SJSA1 (cell line): ENCODE measurements around the gene KCMF1. TPM values are rescaled to one million over a fixed set of nuclear protein-coding genes. Genes with fewer than 3 reads are reported as not detected.

Source experiments
- DNase-seq, 2 experiments: peaks; one replicate each; pipeline ENCODE4 v3.0.0-alpha.2; 2015 to 2020; ENCODE audit warnings: low spot score in 2 of 2, low read depth in 1 of 2
- H3K27ac ChIP-seq: fragments of 250-450 bp; sonication (Bioruptor Pico); 2 replicates; pipeline ENCODE4 v1.5.1; 2020; ENCODE audit warnings: mild to moderate bottlenecking, moderate library complexity
- H3K27me3 ChIP-seq: fragments of 250-450 bp; sonication (Bioruptor Pico); replicated peaks from 2 replicates; pipeline ENCODE4 v1.5.1; 2020; ENCODE audit warnings: mild to moderate bottlenecking, moderate library complexity
- H3K36me3 ChIP-seq: fragments of 250-450 bp; sonication (Bioruptor Pico); 2 replicates; pipeline ENCODE4 v1.5.1; 2020; ENCODE audit warnings: mild to moderate bottlenecking
- H3K4me1 ChIP-seq: fragments of 250-450 bp; sonication (Bioruptor Pico); replicated peaks from 2 replicates; pipeline ENCODE4 v1.6.1; 2021; ENCODE audit warnings: mild to moderate bottlenecking
- H3K4me3 ChIP-seq: fragments of 250-450 bp; sonication (Bioruptor Pico); 2 replicates; pipeline ENCODE4 v1.5.1; 2020; ENCODE audit warnings: mild to moderate bottlenecking
- H3K9me3 ChIP-seq: fragments of 250-450 bp; sonication (Bioruptor Pico); replicated peaks from 2 replicates; pipeline ENCODE4 v1.5.1; 2020; ENCODE audit warnings: mild to moderate bottlenecking
- total RNA-seq: library from RNA; depleted of rRNA; stranded (reverse); fragments of >200 nt; shearing (Covaris generic); gene quantifications from 2 replicates; pipeline ENCODE4 v1.2.3, GENCODE V29; 2014

KCMF1 gene
- total RNA-seq, 1 experiment from 2014 or later: 117 TPM

DNA sequence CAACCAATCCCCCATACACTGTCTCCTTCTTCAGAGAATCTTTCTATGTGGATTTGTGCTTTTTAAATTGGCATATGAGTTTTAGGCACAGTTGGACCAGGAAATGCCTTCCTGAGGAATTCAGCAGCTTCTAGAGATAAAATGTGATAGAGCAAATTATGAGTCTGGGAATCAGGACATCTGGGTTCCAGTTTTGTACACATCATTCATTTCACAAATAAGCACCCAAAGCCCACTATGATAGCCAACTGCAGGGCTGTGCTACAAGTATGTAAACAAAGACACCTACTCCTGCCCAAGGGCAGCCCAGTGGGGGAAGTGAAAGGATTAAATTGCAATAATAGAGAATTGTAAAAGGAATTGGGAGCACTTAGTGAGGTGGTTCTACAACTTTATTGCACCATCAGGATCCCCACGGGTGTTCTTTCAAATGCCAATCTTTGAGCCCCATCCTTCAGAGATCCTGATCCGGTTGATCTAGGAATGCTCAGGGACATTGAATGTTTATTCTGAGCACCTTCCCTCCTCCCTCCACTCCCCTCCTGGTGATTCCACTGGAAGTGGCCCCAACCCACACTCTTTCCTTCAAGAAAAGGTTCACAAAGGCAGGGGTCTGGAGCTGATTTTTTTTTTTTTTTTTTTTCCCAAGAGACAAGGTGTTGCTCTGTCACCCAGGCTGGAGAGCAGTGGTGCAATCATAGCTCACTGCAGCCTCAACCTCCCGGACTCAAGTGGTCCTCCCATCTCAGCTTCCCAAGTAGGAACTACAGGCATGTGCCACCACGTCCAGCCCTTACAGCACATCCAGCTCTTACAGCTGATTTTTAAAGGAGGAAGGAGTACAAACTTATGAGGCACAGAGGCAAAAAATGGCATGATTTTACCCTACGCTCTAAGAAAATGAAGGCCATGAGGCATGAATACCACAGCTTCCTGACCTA lies 11.1 kb upstream of the KCMF1 start:
- H3K27me3 ChIP-seq: no peaks in the 10 kb centered on the region
- H3K27ac ChIP-seq: peak overlapping the region; percentile 96
- DNase-seq: peak; percentile 52 to 88
- no peak overlapping the region for H3K4me3 ChIP-seq
- peaks cover 30% of the 10 kb centered on the region for H3K36me3 ChIP-seq
- no peaks in the 10 kb centered on the region for H3K9me3 ChIP-seq
- H3K4me1 ChIP-seq: peaks cover 57% of the 10 kb centered on the region

DNA sequence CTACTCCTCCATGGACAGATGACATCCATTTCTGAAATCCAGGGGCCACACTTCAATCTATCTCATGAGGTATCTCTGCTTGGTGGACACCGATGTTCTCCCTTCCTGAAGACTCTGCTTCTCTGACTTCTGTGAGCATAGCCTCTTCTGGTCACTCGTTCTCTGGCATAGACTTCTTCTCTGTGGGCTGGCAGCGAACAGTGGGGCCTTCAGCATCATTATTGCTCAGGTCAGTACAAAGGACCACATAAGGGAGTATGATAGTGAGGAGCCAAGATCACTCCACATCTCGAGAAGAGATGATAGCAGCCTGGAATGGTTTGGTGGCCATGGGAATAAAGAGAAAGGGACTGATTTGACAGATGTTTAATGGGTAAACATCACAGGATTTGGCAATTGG lies 8.0 kb upstream of the KCMF1 start:
- H3K36me3 ChIP-seq: peaks cover 55% of the 10 kb centered on the region
- no peak overlapping the region for H3K27ac ChIP-seq
- no peak for DNase-seq
- H3K4me1 ChIP-seq: peaks cover 47% of the 10 kb centered on the region
- no peaks in the 10 kb centered on the region for H3K27me3 ChIP-seq
- no peak overlapping the region for H3K4me3 ChIP-seq
- no peaks in the 10 kb centered on the region for H3K9me3 ChIP-seq

DNA sequence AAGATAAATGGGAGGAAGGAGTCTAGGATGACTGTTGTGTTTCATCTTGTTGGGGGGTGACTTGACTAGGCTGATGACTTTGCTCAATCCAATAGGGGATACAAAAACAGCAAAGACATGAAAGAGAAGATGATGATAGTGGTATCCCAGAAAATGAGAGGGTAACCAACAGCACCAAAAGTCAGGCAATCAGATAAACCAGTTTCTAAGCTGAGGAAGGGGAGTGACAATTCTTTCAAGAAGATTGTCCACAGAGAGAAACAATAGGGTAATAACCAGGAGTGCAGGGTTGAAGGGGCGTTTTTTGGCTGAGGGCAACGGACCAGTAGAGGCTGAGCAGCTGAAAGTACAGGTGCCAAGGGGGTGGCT lies 7.7 kb upstream of the KCMF1 start:
- Histone ChIP-seq H3K4me3 (no peak overlapping the region), H3K9me3 (no peaks in the 10 kb centered on the region), H3K4me1 (peaks cover 47% of the 10 kb centered on the region), H3K27ac (no peak overlapping the region), H3K27me3 (no peaks in the 10 kb centered on the region), H3K36me3 (peaks cover 59% of the 10 kb centered on the region)
- DNase-seq: no peak

DNA sequence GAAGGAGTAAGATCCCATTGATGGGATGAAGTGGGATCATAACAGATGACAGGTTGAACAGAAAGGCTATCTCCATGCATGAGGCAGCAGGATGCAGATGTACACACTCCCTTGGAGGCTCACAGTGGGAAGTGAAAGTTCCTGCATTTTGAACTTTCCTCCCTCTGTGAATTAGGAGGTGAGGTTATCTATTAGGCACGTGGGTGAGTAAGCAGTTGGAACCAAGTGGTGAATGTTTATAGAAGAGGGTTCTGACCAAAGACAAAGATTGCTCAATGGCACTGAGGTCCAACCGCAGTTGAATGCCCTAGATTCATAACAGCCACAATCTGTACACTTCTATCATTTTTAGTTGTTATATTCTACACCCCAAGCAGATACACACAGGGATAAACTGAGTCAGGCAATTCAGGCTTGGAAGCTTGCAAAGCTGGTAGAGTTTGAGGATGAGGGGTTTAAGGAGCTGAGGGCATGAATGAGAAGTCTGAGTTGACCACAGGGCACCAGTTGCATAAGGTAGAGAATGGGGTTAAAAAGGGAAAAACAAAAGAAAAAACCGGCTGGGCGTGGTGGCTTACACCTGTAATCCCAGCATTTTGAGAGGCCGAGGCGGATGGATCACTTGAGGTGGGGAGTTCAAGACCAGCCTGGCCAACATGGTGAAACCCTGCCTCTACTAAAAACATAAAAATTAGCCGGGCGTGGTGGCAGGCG lies 7.1 kb upstream of the KCMF1 start:
- Histone ChIP-seq H3K27ac (no peak overlapping the region), H3K4me1 (peaks cover 47% of the 10 kb centered on the region), H3K4me3 (no peak overlapping the region), H3K9me3 (no peaks in the 10 kb centered on the region), H3K36me3 (peaks cover 61% of the 10 kb centered on the region), H3K27me3 (no peaks in the 10 kb centered on the region)
- DNase-seq: peak; percentile 58 to 64

DNA sequence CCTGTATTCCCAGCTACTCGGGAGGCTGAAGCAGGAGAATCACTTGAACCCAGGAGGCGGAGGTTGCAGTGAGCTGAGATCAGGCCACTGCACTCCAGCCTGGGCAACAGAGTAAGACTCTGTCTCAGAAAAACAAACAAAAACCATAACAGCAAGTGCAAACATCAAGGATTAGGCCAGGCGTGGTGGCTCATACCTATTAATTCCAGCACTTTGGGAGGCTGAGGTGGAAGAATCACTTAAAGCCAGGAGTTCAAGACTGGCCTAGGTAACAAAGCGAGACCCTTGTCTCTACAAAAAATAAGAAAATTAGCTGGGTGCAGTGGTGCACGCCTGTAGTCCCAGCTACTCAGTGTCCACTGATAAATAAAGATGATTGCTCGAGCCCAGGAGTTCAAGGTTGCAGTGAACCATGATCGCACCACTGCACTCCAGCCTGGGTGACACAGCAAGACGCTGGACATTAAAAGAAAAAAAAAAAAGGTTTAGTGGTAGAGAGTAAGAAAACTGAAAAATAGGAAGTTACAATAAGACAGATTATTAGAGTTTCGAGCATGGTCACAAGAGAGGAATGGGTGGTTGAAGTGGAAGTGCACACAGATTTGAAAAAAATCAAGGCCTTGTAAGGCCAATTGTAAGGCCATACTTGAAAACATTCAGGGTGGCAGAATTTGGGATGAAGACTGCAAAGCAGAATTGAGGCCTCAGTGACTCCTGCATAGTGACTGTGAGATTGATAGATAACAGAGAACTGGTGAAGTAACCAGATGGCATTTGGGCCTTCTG lies 6.4 kb upstream of the KCMF1 start:
- Histone ChIP-seq H3K9me3 (no peaks in the 10 kb centered on the region), H3K27me3 (no peaks in the 10 kb centered on the region), H3K4me1 (peaks cover 47% of the 10 kb centered on the region), H3K27ac (no peak overlapping the region), H3K4me3 (no peak overlapping the region), H3K36me3 (peaks cover 66% of the 10 kb centered on the region)
- DNase-seq: no peak

DNA sequence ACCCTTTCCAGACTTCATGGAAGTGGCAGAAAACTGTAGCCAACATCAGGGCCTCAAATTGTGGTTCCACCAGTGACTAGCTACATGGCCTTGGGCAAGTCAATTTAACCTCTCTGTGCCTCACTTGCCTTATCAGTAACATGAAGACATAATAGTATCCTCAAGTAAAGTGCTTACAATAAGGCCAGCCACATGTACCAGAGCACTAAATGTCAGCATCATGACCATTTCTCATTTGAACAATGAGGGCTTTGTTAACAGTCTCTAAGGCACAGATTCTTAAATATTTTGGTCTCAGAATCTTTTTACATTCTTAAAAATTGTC lies 5.8 kb upstream of the KCMF1 start:
- Histone ChIP-seq H3K4me3 (no peak overlapping the region), H3K27me3 (no peaks in the 10 kb centered on the region), H3K9me3 (no peaks in the 10 kb centered on the region), H3K36me3 (peaks cover 67% of the 10 kb centered on the region), H3K4me1 (peaks cover 43% of the 10 kb centered on the region), H3K27ac (no peak overlapping the region)
- DNase-seq: no peak

DNA sequence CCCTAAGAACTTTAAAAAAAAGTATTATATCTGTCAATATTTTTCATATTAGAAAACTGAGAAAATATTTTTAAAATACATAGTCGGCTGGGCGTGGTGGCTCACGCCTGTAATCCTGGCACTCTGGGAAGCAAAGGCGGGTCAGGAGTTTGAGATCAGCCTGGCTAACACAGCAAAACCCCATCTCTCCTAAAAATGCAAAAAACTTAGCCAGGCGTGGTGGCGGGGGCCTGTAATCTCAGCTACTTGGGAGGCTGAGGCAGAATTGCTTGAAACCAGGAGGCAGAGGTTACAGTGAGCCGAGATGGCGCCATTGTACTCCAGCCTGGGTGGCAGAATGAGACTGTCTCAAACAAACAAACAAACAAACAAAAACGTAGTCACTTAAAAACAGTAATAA lies 5.1 kb upstream of the KCMF1 start:
- no peak overlapping the region for H3K4me3 ChIP-seq
- DNase-seq: no peak
- 0 out of 2 replicates have a peak, but pooled peaks cover 3% of the 10 kb centered on the region for H3K9me3 ChIP-seq
- peaks cover 71% of the 10 kb centered on the region for H3K36me3 ChIP-seq
- peaks cover 37% of the 10 kb centered on the region for H3K4me1 ChIP-seq
- no peak overlapping the region for H3K27ac ChIP-seq
- no peaks in the 10 kb centered on the region for H3K27me3 ChIP-seq

DNA sequence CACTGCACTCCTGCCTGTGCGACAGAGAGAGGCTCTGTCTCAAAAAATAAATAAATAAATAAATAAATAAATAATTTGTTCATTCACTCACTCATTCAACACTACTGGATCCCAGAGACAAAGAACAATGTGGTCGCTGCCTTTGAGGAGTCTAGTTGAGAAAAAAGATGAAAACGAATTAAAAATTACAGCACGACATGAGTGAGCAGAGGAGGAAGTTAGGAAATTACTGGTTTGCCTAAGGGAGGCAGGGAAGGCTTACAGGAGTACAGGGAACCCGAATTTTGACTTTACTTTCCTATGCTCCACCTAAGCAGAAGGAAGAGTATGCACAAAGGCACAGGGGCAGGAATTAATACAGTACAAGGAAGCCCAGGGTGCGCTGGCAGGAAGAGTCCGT lies 4.2 kb upstream of the KCMF1 start:
- H3K4me1 ChIP-seq: peaks cover 37% of the 10 kb centered on the region
- no peak for DNase-seq
- no peak overlapping the region for H3K27ac ChIP-seq
- H3K36me3 ChIP-seq: peaks cover 72% of the 10 kb centered on the region
- H3K27me3 ChIP-seq: no peaks in the 10 kb centered on the region
- H3K4me3 ChIP-seq: no peak overlapping the region
- 0 out of 2 replicates have a peak, but pooled peaks cover 3% of the 10 kb centered on the region for H3K9me3 ChIP-seq

DNA sequence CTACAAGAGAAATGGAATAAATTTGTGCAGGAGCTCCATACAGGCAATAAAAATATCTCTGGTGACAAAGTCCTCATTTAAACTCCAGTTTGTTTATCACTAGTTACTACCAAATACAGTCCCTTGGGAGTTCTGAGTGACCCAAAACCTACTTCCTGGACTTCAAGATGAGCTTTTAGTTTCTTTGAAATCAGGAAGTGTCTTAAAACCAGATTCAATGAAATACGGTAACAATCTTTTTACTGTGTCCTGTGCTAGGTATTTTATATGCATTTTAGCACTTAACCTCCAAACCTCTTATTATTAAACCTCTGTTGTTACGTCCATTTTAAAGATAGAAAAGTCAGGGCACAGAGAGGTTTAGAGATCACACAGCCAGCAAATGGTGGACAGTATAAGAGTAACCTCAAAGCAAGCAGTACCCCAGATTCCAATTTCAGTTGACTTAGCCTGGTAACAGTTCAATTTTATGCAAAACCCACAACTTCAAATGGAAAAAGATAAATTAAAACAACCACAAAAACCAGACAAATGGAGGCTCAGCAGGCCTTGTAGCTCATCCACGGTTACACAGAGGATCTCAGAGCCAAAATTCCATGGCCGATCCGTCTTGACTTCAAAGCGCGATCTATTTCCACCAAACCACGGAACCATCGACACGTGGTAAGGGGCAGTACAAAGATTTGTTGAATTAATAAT lies 1.3 kb upstream of the KCMF1 start:
- DNase-seq: peak in 1 of 2 experiments; percentile 43
- H3K4me3 ChIP-seq: peak overlapping the region; percentile 94
- H3K9me3 ChIP-seq: 0 out of 2 replicates have a peak, but pooled peaks cover 3% of the 10 kb centered on the region
- peak overlapping the region; percentile 90 for H3K27ac ChIP-seq
- peaks cover 65% of the 10 kb centered on the region for H3K36me3 ChIP-seq
- no peaks in the 10 kb centered on the region for H3K27me3 ChIP-seq
- peaks cover 34% of the 10 kb centered on the region for H3K4me1 ChIP-seq

DNA sequence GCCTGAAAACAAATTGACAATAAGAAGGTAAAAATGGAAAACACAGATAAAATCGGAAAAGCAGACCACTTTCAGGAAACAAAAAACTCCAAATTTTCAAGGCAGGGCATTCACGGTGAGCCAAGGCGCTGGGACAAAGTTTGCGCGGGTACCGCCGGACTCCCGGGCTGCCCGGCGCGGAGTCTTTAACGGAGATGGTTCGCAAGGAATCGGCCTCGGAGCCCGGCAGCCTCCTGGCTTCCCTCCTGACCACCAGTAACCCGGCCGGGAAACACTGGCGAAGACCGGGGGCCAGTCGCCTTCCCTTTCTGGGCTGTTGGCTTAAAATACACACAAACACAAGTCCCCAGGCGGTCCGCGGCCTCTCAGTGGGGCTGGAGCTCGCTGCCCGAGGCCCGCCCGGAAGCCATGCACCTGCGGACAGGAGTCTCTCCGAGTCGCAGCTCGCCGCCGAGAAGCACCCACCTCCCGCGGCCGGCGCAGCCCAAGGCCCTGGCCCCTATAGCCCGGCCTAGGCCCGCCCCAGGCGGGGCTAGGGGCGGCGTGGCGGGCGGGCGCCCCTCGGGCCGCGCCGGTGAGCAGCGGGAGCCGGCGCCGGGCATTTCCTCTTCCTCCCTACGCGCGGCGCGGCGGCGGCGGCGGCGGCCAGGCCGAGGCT lies 622 bp upstream of the KCMF1 start:
- H3K27ac ChIP-seq: peak overlapping the region; percentile 90
- DNase-seq: peak; percentile 61 to 68
- H3K4me1 ChIP-seq: peaks cover 31% of the 10 kb centered on the region
- H3K36me3 ChIP-seq: peaks cover 58% of the 10 kb centered on the region
- peak overlapping the region; percentile 94 for H3K4me3 ChIP-seq
- no peaks in the 10 kb centered on the region for H3K27me3 ChIP-seq
- 0 out of 2 replicates have a peak, but pooled peaks cover 3% of the 10 kb centered on the region for H3K9me3 ChIP-seq

DNA sequence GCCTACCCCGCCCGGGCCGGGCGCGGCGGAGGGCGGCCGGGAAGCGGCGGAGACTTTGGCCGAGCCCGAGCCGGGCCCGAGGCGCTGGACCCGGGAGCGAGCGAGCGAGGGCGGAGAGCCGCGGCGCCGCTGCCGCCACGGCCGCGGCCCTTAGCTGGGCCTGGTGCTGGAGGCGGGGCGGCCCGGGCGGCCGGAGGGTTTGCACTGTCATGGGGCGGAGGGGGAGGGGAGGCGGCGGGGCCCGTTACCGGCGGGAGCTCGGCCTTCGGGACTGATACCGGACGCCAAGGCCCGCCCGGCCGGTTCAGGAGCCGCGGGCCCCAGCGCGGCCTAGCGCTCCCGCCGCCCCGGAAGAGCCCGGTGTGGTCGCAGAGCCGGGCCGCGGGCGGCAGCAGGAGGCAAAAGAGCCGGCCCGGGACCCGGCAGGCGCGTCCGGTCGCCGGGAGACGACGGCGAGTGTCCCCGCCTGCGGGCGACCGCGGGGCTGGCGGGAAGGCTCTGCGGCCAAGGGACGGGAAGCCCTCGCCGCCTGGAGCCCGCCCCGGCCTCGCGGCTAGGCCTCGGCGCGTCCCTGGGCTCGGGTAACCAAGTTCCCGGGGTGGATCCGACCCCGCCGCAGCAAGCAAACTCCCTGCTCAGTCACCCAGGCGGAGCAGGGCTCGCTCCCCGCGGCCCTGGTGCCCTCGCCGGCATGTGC lies 697 bp downstream of the KCMF1 start:
- H3K27ac ChIP-seq: peak overlapping the region; percentile 93
- peak; percentile 51 to 54 for DNase-seq
- H3K36me3 ChIP-seq: peaks cover 45% of the 10 kb centered on the region
- H3K4me1 ChIP-seq: peaks cover 31% of the 10 kb centered on the region
- H3K9me3 ChIP-seq: 0 out of 2 replicates have a peak, but pooled peaks cover 3% of the 10 kb centered on the region
- peak overlapping the region; percentile 94 for H3K4me3 ChIP-seq
- H3K27me3 ChIP-seq: no peaks in the 10 kb centered on the region

DNA sequence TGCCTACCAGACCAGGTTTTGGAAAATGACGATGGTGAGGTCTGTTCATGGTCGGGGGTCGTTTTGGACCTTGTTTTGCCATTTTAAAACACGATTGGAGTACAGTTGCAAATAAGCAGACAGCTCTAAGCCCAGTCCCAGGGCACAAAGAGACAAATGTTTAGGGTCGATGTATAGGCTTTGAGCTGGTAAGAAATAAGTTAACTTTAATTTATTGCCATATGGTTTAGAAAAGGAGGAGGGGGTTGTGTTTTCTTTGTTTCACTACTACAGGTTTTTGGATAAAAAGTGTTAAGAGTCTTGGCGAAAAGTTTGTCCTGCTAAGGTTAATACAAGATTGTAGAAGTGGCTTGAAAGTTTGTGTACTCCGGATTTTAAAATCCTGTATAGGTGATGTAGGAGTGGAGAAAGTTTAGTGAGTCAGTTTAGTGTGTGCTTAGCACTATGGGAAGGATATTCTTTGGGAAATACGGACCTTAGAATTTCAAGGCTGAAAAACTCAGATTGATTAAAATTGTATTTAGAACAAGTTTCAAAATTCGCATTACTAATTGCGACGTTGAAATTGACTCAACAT lies 1.3 kb downstream of the KCMF1 start:
- Histone ChIP-seq H3K27me3 (no peaks in the 10 kb centered on the region), H3K4me1 (peaks cover 31% of the 10 kb centered on the region), H3K4me3 (peak overlapping the region; percentile 94), H3K27ac (peak overlapping the region; percentile 93), H3K36me3 (peaks cover 44% of the 10 kb centered on the region), H3K9me3 (0 out of 2 replicates have a peak, but pooled peaks cover 3% of the 10 kb centered on the region)
- DNase-seq: peak in 1 of 2 experiments; percentile 51
